Gastrocnemius medialis (tissue), 4 donors: ENCODE measurements around the gene TMEM165. TPM values are rescaled to one million over a fixed set of nuclear protein-coding genes. Genes with fewer than 3 reads are reported as not detected.
A peak's percentile ranks its signal among the peaks of the same experiment; 100 is the strongest.

Experiments
- ATAC-seq, 2 donors: fragments of 150-250 bp; one replicate each; pipeline ENCODE4 v1.9.1; 2016
- DNase-seq, 2 donors: peaks; one replicate each; pipeline ENCODE4 v3.0.0-alpha.2; 2019
- H3K27ac ChIP-seq, 4 donors: fragments of 200-600 bp; sonication (generic); 1 replicate in 1 of 4; 2 replicates in 3 of 4; pipeline ENCODE4 v1.5.1; 2016 to 2018; ENCODE audit warnings: mild to moderate bottlenecking in 2 of 4, moderate library complexity in 1 of 4
- H3K27me3 ChIP-seq, 3 donors: fragments of 200-600 bp; sonication (generic) in 2 of 3; 1 replicate in 1 of 3; 2 replicates in 2 of 3; pipeline versions ENCODE4 v1.5.1 to v1.6.0; 2016 to 2019; ENCODE audit warnings: mild to moderate bottlenecking in 1 of 3, moderate library complexity in 1 of 3
- H3K36me3 ChIP-seq, 2 donors: fragments of 200-600 bp; sonication (generic) in 1 of 2; one replicate each; pipeline ENCODE4 v1.5.1; 2017 to 2018
- H3K4me1 ChIP-seq, 2 donors: fragments of 200-600 bp; sonication (generic) in 1 of 2; one replicate each; pipeline ENCODE4 v1.5.1; 2016 to 2017; ENCODE audit warnings: mild to moderate bottlenecking in 2 of 2
- H3K4me3 ChIP-seq, 4 donors: fragments of 200-600 bp; sonication (generic) in 3 of 4; 1 replicate in 1 of 4; 2 replicates in 3 of 4; pipeline ENCODE4 v1.5.1; 2016 to 2019; ENCODE audit warnings: mild to moderate bottlenecking in 2 of 4
- H3K9me3 ChIP-seq, 3 donors: fragments of 200-600 bp; sonication (generic) in 2 of 3; 1 replicate in 1 of 3; 2 replicates in 2 of 3; pipeline ENCODE4 v1.5.1; 2016 to 2019
- CTCF ChIP-seq, 5 experiments: fragments of 450-650 bp in 3 of 5; fragments of 200-600 bp in 2 of 5; sonication (generic) in 2 of 5; IDR thresholded peaks in 4 of 5; conservative IDR thresholded peaks in 1 of 5; 1 replicate in 4 of 5; 2 replicates in 1 of 5; pipeline ENCODE4 v1.5.1; 2016 to 2019; ENCODE audit warnings: antibody characterized with exemption in 5 of 5, mild to moderate bottlenecking in 3 of 5, moderate library complexity in 3 of 5
- POLR2A ChIP-seq, 2 donors: fragments of 450-650 bp; IDR thresholded peaks; one replicate each; pipeline ENCODE4 v1.6.1; 2017; ENCODE audit warnings: antibody characterized with exemption in 2 of 2, mild to moderate bottlenecking in 2 of 2, moderate library complexity in 2 of 2
- in situ Hi-C, 4 donors: fragments of 200-750 bp; cut with MboI; loops; one replicate each; pipeline versions ENCODE4 v1.15.0 to v1.8.0; 2017; ENCODE audit warnings: low sequenced_read_pairs in 4 of 4
- intact Hi-C: fragments of 100-400 bp; cut with DNase I; formaldehyde crosslinking; loops from one replicate; pipeline ENCODE4 v1.15.1; 2023; ENCODE audit warnings: low total_unique reads
- total RNA-seq, 4 donors: library from RNA; depleted of rRNA; stranded (reverse); fragments of >200 nt; gene quantifications; one replicate each; pipeline versions ENCODE4 v1.1.0 to v1.2.3, GENCODE V29; 2016

Gene TMEM165
- total RNA-seq, 4 donors from 2014 or later = 23.5 to 80.3 (median 48.9) TPM

- no peak for DNase-seq
- TF ChIP-seq CTCF (IDR thresholded peaks at IDR 0.05 in 4 of 5, conservative IDR thresholded peaks at IDR 0.05 in 1 of 5) (no peak), POLR2A (IDR thresholded peaks at IDR 0.05) (no peak)
- in situ Hi-C loops = no loop called here
- H3K4me3 ChIP-seq = no peak overlapping the region
- H3K36me3 ChIP-seq = no peaks in the 10 kb centered on the region
- intact Hi-C loops = no loop called here
- no peaks in the 10 kb centered on the region for H3K27me3 ChIP-seq
- no peaks in the 10 kb centered on the region for H3K4me1 ChIP-seq
- H3K27ac ChIP-seq = no peak overlapping the region
- H3K9me3 ChIP-seq = no peaks in the 10 kb centered on the region
- no peak for ATAC-seq
Measured at GRCh38 chr4:55386840-55387239, 8.9 kb upstream of the TMEM165 start.

- Histone ChIP-seq H3K4me3 (no peak overlapping the region), H3K27me3 (no peaks in the 10 kb centered on the region), H3K9me3 (no peaks in the 10 kb centered on the region), H3K27ac (no peak overlapping the region), H3K36me3 (no peaks in the 10 kb centered on the region), H3K4me1 (peaks cover 21 to 25% of the 10 kb centered on the region in 2 donors)
- intact Hi-C loops (no loop called here), in situ Hi-C loops (loop anchor here in 1 of 4 donors (10.0 kb wide), 2 partner anchors 49 to 151 kb away; partner anchors contain the start of genes CLOCK and SRD5A3)
- TF ChIP-seq POLR2A (IDR thresholded peaks at IDR 0.05) (no peak), CTCF (IDR thresholded peaks at IDR 0.05 in 4 of 5, conservative IDR thresholded peaks at IDR 0.05 in 1 of 5) (no peak)
- no peak for DNase-seq
- no peak for ATAC-seq
Measured at GRCh38 chr4:55393461-55394320, 2.1 kb upstream of the TMEM165 start.

GRCh38 chr4:55395218-55395528 is 584 bp upstream of the TMEM165 start:
- TF ChIP-seq CTCF (IDR thresholded peaks at IDR 0.05 in 4 of 5, conservative IDR thresholded peaks at IDR 0.05 in 1 of 5) (peak in 1 of 5 experiments; percentile 11), POLR2A (IDR thresholded peaks at IDR 0.05) (no peak)
- intact Hi-C loops = loop anchor here (1.0 to 5.0 kb wide), 4 partner anchors 49 to 472 kb away; partner anchors contain the start of genes CLOCK, EXOC1 and SRD5A3
- in situ Hi-C loops = loop anchor here in 1 of 4 donors (10.0 kb wide), 2 partner anchors 50 to 150 kb away; partner anchors contain the start of genes CLOCK and SRD5A3

GRCh38 chr4:55396308-55397125 is 760 bp downstream of the TMEM165 start:
- H3K27ac ChIP-seq = peak overlapping the region; percentile 83 to 96 (median 91)
- peaks cover 32 to 39% of the 10 kb centered on the region in 2 donors for H3K4me1 ChIP-seq
- no peaks in the 10 kb centered on the region for H3K27me3 ChIP-seq
- peak; percentile 43 to 49 for ATAC-seq
- H3K9me3 ChIP-seq = no peaks in the 10 kb centered on the region
- peak in 1 of 2 donors; percentile 31 for DNase-seq
- in situ Hi-C loops (loop anchor here in 1 of 4 donors (10.0 kb wide), 2 partner anchors 52 to 148 kb away; partner anchors contain the start of genes CLOCK and SRD5A3), intact Hi-C loops (loop anchor here (5.0 kb wide), 2 partner anchors 456 to 471 kb away; partner anchors contain the start of gene EXOC1)
- peak overlapping the region; percentile 72 to 95 (median 77) for H3K4me3 ChIP-seq
- TF ChIP-seq CTCF (IDR thresholded peaks at IDR 0.05 in 4 of 5, conservative IDR thresholded peaks at IDR 0.05 in 1 of 5) (no peak), POLR2A (IDR thresholded peaks at IDR 0.05) (no peak)
- no peaks in the 10 kb centered on the region for H3K36me3 ChIP-seq

More at GRCh38 chr4:55395218-55395528, 584 bp upstream of the TMEM165 start:
- Histone ChIP-seq H3K27me3 (no peaks in the 10 kb centered on the region), H3K27ac (peak overlapping the region; percentile 83 to 96 (median 91)), H3K4me1 (peaks cover 32 to 35% of the 10 kb centered on the region in 2 donors), H3K9me3 (no peaks in the 10 kb centered on the region), H3K36me3 (no peaks in the 10 kb centered on the region), H3K4me3 (peak overlapping the region; percentile 72 to 95 (median 77))
- ATAC-seq (no peak), DNase-seq (no peak)
